OCI-LY3 (cell line): Measurements from ENCODE around the gene RPL13.

Experiments used
- H2AFZ ChIP-seq: fragments of 200-600, 300-600 bp; shearing (Covaris generic); 2 replicates; pipeline ENCODE4 v1.6.0; 2014; ENCODE audit warnings: antibody characterized with exemption, low read depth, low read length
- H3K27ac ChIP-seq: fragments of 200-600, 300-600 bp; sonication (generic); 2 replicates; pipeline ENCODE4 v1.5.1; 2014; ENCODE audit warnings: mild to moderate bottlenecking, low read length, moderate library complexity, mixed read lengths
- H3K27me3 ChIP-seq: fragments of 200-600, 300-600 bp; sonication (generic); 2 replicates; pipeline ENCODE4 v1.6.1; 2014; ENCODE audit warnings: low read depth, low read length, mixed read lengths
- H3K36me3 ChIP-seq: fragments of 200-600, 300-600 bp; sonication (generic); replicated peaks from 2 replicates; pipeline ENCODE3; 2014; ENCODE audit warnings: low read depth, low read length, mixed read lengths
- H3K4me1 ChIP-seq: fragments of 300-600, 200-600 bp; sonication (generic); 2 replicates; pipeline ENCODE4 v1.6.1; 2014; ENCODE audit warnings: low read length, mixed read lengths
- H3K4me2 ChIP-seq: fragments of 200-600, 300-600 bp; sonication (generic); 2 replicates; pipeline ENCODE4 v1.6.1; 2014; ENCODE audit warnings: low read length, mixed read lengths
- H3K4me3 ChIP-seq: fragments of 300-600, 200-600 bp; sonication (generic); 2 replicates; pipeline ENCODE4 v1.5.1; 2014; ENCODE audit warnings: antibody characterized with exemption, mild to moderate bottlenecking, low read length, moderate library complexity
- H3K79me2 ChIP-seq: fragments of 300-600, 200-600 bp; shearing (Covaris generic); 2 replicates; pipeline ENCODE4 v1.6.1; 2014; ENCODE audit warnings: mild to moderate bottlenecking, low read length, mixed read lengths
- H3K9ac ChIP-seq: fragments of 300-600, 200-600 bp; shearing (Covaris generic); 2 replicates; pipeline ENCODE4 v1.6.0; 2014; ENCODE audit warnings: mild to moderate bottlenecking, low read length, moderate library complexity
- H3K9me3 ChIP-seq: fragments of 200-600, 300-600 bp; shearing (Covaris generic); 2 replicates; pipeline ENCODE4 v1.6.1; 2014; ENCODE audit warnings: low read length, mixed read lengths; ENCODE audit not compliant: insufficient read depth
- H4K20me1 ChIP-seq: fragments of 200-600, 300-600 bp; sonication (generic); 2 replicates; pipeline ENCODE4 v1.6.1; 2016; ENCODE audit warnings: low read length, mixed read lengths; ENCODE audit not compliant: insufficient read depth
- EZH2phosphoT487 ChIP-seq: fragments of 200-600 bp; shearing (Covaris generic); IDR thresholded peaks from 2 replicates; pipeline ENCODE4 v1.6.1; 2018; ENCODE audit warnings: antibody characterized with exemption, mixed run types, low read depth
- TF ChIP-seq, protein P1 (sequence below): fragments of 200-600, 300-600 bp; sonication (generic); IDR thresholded peaks from 2 replicates; pipeline ENCODE4 v1.5.1; 2014; ENCODE audit warnings: antibody characterized with exemption, low read length, low read depth

RPL13 gene

DNA sequence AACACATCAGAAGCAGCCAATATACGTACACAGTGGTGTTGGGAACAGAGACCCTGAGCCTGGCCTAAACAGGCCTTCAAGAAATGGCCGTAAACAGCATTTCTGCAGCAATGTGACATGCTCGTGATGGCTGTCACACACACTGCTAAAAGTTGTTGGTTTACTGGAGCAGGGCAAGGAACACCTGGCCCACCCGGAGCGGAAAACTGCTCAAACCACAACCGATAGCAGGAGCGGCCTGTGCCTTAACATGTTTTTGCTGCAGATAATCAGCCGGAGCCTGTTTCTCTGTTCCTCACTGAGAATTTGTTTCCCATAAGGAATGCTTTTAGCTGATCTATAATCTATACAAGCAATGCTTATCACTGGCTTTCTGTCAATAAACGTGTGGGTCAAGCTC, 47.0 kb downstream of the RPL13 start:
- no peaks in the 10 kb centered on the region for H3K9me3 ChIP-seq
- no peaks in the 10 kb centered on the region for H3K27me3 ChIP-seq
- TF ChIP-seq EZH2phosphoT487, result no peak
- TF ChIP-seq, protein P1, sequence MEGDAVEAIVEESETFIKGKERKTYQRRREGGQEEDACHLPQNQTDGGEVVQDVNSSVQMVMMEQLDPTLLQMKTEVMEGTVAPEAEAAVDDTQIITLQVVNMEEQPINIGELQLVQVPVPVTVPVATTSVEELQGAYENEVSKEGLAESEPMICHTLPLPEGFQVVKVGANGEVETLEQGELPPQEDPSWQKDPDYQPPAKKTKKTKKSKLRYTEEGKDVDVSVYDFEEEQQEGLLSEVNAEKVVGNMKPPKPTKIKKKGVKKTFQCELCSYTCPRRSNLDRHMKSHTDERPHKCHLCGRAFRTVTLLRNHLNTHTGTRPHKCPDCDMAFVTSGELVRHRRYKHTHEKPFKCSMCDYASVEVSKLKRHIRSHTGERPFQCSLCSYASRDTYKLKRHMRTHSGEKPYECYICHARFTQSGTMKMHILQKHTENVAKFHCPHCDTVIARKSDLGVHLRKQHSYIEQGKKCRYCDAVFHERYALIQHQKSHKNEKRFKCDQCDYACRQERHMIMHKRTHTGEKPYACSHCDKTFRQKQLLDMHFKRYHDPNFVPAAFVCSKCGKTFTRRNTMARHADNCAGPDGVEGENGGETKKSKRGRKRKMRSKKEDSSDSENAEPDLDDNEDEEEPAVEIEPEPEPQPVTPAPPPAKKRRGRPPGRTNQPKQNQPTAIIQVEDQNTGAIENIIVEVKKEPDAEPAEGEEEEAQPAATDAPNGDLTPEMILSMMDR, result no peak
- no peak overlapping the region for H3K4me2 ChIP-seq
- H3K27ac ChIP-seq, result no peak overlapping the region
- H3K36me3 ChIP-seq, result no peaks in the 10 kb centered on the region
- no peak overlapping the region for H3K4me3 ChIP-seq
- no peaks in the 10 kb centered on the region for H4K20me1 ChIP-seq
- H3K4me1 ChIP-seq, result no peaks in the 10 kb centered on the region
- no peaks in the 10 kb centered on the region for H3K79me2 ChIP-seq
- H2AFZ ChIP-seq, result no peak overlapping the region
- no peak overlapping the region for H3K9ac ChIP-seq

DNA sequence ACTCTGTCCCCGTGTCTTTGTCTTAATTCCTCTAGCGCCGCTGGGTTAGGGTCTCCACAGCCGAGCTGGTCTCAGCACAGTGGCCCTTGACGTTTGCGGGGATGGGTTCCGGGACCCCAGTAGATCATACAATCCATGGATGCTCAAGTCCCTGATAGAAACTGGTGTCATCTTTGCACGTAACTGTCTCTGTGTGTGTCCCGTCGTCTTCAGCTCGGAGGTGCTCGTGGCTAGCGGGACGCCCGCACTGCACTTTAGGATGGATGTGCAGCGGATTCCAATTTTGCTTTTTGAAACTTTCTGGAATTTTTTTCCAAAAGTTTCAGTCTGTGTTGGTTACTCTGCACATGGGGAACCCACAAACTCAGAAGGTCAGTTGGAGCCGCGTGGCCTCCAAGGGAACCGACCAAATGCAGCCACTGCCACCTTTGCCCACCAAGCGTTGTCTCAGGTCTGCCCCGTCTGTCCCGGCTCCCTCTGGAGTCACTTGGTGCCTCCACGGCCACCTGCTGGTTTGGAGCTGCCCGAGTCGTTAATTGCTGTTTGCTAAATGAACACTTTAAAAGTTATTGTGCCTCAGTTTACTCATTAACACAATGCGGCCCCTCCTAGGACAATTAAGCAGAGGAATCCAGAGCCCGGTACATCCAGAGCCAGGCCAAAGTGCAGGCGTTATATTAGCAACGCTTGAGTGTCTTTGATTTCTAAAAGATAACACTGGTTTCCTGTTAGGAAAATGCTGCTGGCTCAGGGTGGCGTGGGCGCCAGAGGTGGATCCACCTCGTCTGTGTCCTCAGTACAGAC, 47.7 kb downstream of the RPL13 start:
- H2AFZ ChIP-seq, result no peak overlapping the region
- no peak overlapping the region for H3K27ac ChIP-seq
- TF ChIP-seq EZH2phosphoT487, result no peak
- TF ChIP-seq, protein P1, result no peak
- no peaks in the 10 kb centered on the region for H3K9me3 ChIP-seq
- H3K27me3 ChIP-seq, result no peaks in the 10 kb centered on the region
- H3K9ac ChIP-seq, result no peak overlapping the region
- H4K20me1 ChIP-seq, result no peaks in the 10 kb centered on the region
- H3K4me1 ChIP-seq, result no peaks in the 10 kb centered on the region
- H3K4me2 ChIP-seq, result no peak overlapping the region
- H3K4me3 ChIP-seq, result no peak overlapping the region
- H3K79me2 ChIP-seq, result no peaks in the 10 kb centered on the region
- no peaks in the 10 kb centered on the region for H3K36me3 ChIP-seq

DNA sequence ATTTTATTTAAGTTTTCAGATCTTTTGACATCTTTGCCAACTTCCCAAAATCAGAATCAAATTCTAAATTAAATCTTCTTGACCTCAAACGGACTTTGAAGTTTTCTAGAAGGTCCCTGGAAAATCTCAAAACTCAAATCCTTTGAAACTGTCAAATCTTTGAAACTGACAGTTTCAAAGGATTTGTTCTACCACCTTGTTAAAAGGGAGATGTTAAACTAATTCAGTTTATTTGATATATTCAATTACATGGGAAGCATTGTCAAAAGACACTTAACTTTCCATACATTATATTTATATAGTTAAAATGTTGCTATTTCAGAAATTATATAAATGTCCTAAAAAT, 49.6 kb downstream of the RPL13 start:
- Histone ChIP-seq H3K9ac (no peak overlapping the region), H3K79me2 (no peaks in the 10 kb centered on the region), H2AFZ (no peak overlapping the region), H3K4me2 (no peak overlapping the region), H4K20me1 (no peaks in the 10 kb centered on the region), H3K9me3 (no peaks in the 10 kb centered on the region), H3K4me3 (no peak overlapping the region), H3K27me3 (no peaks in the 10 kb centered on the region), H3K4me1 (no peaks in the 10 kb centered on the region), H3K27ac (no peak overlapping the region), H3K36me3 (no peaks in the 10 kb centered on the region)
- TF ChIP-seq, protein P1, result no peak
- no peak for TF ChIP-seq EZH2phosphoT487

DNA sequence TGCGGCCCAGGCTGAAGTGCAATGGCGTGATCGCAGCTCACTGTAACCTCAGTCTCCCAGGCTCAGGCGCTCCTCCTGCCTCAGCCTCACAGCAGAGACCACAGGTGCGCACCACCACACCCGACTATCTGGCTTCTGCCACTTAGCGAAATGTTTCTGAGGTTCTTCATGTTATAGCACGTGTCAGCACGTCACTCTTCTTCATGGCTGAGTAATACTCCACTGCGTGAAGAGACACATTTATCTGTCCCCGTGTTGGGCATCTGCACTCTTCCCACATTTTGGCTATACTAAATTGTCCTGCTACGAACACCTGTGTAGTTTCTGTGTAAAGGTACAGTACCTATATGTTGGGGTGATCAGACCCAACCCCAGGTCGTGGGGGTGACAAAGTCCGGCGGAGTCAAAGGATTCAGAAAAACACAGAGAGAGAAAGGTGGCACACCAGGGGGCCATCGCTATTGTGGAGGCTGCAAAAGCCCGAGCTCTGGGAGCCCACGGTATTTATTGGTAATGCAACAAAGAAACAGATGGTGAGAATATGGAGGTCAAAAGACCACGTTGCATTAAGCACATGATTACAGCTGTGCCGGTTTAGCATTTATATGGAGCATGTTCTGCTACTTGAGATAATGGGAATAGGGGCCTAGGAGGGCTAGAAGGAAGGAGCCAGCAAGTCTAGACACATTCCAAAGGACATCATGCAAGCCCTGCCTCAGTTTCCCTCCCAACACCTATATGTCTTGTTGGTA, 52.1 kb downstream of the RPL13 start:
- H3K4me3 ChIP-seq, result no peak overlapping the region
- no peaks in the 10 kb centered on the region for H4K20me1 ChIP-seq
- no peaks in the 10 kb centered on the region for H3K4me1 ChIP-seq
- H3K27ac ChIP-seq, result no peak overlapping the region
- H3K9ac ChIP-seq, result no peak overlapping the region
- H3K79me2 ChIP-seq, result no peaks in the 10 kb centered on the region
- no peaks in the 10 kb centered on the region for H3K36me3 ChIP-seq
- H3K27me3 ChIP-seq, result no peaks in the 10 kb centered on the region
- no peak overlapping the region for H3K4me2 ChIP-seq
- H3K9me3 ChIP-seq, result no peaks in the 10 kb centered on the region
- TF ChIP-seq EZH2phosphoT487, result no peak
- TF ChIP-seq, protein P1, result no peak
- H2AFZ ChIP-seq, result no peak overlapping the region
